HFFc6 (cell line): ENCODE results near the gene ALDH1L2. TPM values are rescaled to one million over a fixed set of nuclear protein-coding genes. Genes with fewer than 3 reads are reported as not detected.

Experiments
- DNase-seq: peaks from one replicate; pipeline ENCODE4 v3.0.0-alpha.2; 2018
- H3K27ac Mint-ChIP-seq: 2 replicates; pipeline ENCODE4 v1.8.0; 2020; ENCODE audit warnings: mild to moderate bottlenecking, mixed read lengths
- H3K27me3 Mint-ChIP-seq: 2 replicates; pipeline ENCODE4 v1.8.0; 2021; ENCODE audit warnings: mild to moderate bottlenecking, moderate library complexity, mixed read lengths; ENCODE audit not compliant: insufficient read depth
- H3K36me3 Mint-ChIP-seq: 2 replicates; pipeline ENCODE4 v1.8.0; 2021; ENCODE audit warnings: low read depth, mixed read lengths
- H3K4me1 Mint-ChIP-seq: 2 replicates; pipeline ENCODE4 v1.8.0; 2020; ENCODE audit warnings: low read depth, mixed read lengths
- H3K4me3 Mint-ChIP-seq: 2 replicates; pipeline ENCODE4 v1.8.0; 2020; ENCODE audit warnings: mild to moderate bottlenecking, moderate library complexity, mixed read lengths
- H3K9me3 Mint-ChIP-seq: 2 replicates; pipeline ENCODE4 v1.8.0; 2020; ENCODE audit warnings: mild to moderate bottlenecking, mixed read lengths
- CTCF ChIP-seq: fragments of 200-600 bp; sonication (generic); IDR thresholded peaks from 2 replicates; pipeline ENCODE4 v1.5.0; 2021; ENCODE audit warnings: antibody characterized with exemption, mild to moderate bottlenecking
- total RNA-seq, 6 experiments: library from RNA; stranded (reverse); fragmentation: NEBNext Ultra II Directional; extraction: Animal tissue kit (Norgen Biotek cat#: 25700); gene quantifications; 2 replicates in 1 of 6; 3 replicates in 5 of 6; pipeline ENCODE4 v1.2.3, GENCODE V29; 2021

Gene ALDH1L2
- total RNA-seq, 6 experiments from 2014 or later = 36.9 to 50.8 (median 41.6) TPM

GRCh38 chr12:105072888-105073488 lies 11.3 kb downstream of the ALDH1L2 start:
- H3K36me3 Mint-ChIP-seq = peaks cover 21% of the 10 kb centered on the region
- no peak overlapping the region for H3K27ac Mint-ChIP-seq
- H3K4me3 Mint-ChIP-seq = no peak overlapping the region
- H3K4me1 Mint-ChIP-seq = peaks cover 23% of the 10 kb centered on the region
- no peaks in the 10 kb centered on the region for H3K9me3 Mint-ChIP-seq
- DNase-seq = no peak
- no peak for TF ChIP-seq CTCF
- no peaks in the 10 kb centered on the region for H3K27me3 Mint-ChIP-seq

- Mint-ChIP-seq H3K36me3 (peaks cover 21% of the 10 kb centered on the region), H3K4me1 (peaks cover 13% of the 10 kb centered on the region), H3K27me3 (no peaks in the 10 kb centered on the region), H3K9me3 (no peaks in the 10 kb centered on the region), H3K27ac (no peak overlapping the region), H3K4me3 (no peak overlapping the region)
- no peak for DNase-seq
- TF ChIP-seq CTCF = no peak
Measured at GRCh38 chr12:105071981-105072380, 12.3 kb downstream of the ALDH1L2 start.

- Mint-ChIP-seq H3K27ac (no peak overlapping the region), H3K9me3 (no peaks in the 10 kb centered on the region), H3K36me3 (peaks cover 36% of the 10 kb centered on the region), H3K27me3 (no peaks in the 10 kb centered on the region), H3K4me3 (no peak overlapping the region), H3K4me1 (no peaks in the 10 kb centered on the region)
- DNase-seq = no peak
- no peak for TF ChIP-seq CTCF
Measured at GRCh38 chr12:105069936-105070702, 14.1 kb downstream of the ALDH1L2 start.

- Mint-ChIP-seq H3K4me3 (no peak overlapping the region), H3K9me3 (no peaks in the 10 kb centered on the region), H3K27me3 (no peaks in the 10 kb centered on the region), H3K4me1 (no peaks in the 10 kb centered on the region), H3K36me3 (peaks cover 30% of the 10 kb centered on the region), H3K27ac (no peak overlapping the region)
- TF ChIP-seq CTCF = no peak
- no peak for DNase-seq
Measured at GRCh38 chr12:105067511-105068031, 16.7 kb downstream of the ALDH1L2 start.

GRCh38 chr12:105064564-105065178 lies 19.6 kb downstream of the ALDH1L2 start:
- H3K36me3 Mint-ChIP-seq = peaks cover 40% of the 10 kb centered on the region
- no peak overlapping the region for H3K27ac Mint-ChIP-seq
- no peaks in the 10 kb centered on the region for H3K9me3 Mint-ChIP-seq
- no peak overlapping the region for H3K4me3 Mint-ChIP-seq
- H3K4me1 Mint-ChIP-seq = peaks cover 6% of the 10 kb centered on the region; the same call in 1 of the 2 replicates
- no peaks in the 10 kb centered on the region for H3K27me3 Mint-ChIP-seq
- TF ChIP-seq CTCF = no peak
- DNase-seq = no peak
